H1 (cell line): ENCODE measurements around the gene ZPBP. TPM values are rescaled to one million over a fixed set of nuclear protein-coding genes. Genes with fewer than 3 reads are reported as not detected.

Source experiments
- SUZ12 ChIP-seq: fragments of 200-600 bp; sonication (generic); IDR thresholded peaks from 2 replicates; pipeline ENCODE4 v1.6.1; 2012; ENCODE audit warnings: mild to moderate bottlenecking, inconsistent platforms, low read length, moderate library complexity, mixed read lengths
- polyA plus RNA-seq, 7 experiments: library from polyadenylated mRNA; depleted of rRNA in 3 of 7; stranded (reverse) in 5 of 7; unstranded in 2 of 7; fragments of >200 nt in 5 of 7; fragments of 200-250 nt in 2 of 7; gene quantifications; 1 replicate in 5 of 7; 2 replicates in 1 of 7; 4 replicates in 1 of 7; pipeline versions ENCODE4 v1.2.1 to v1.2.3, GENCODE V29; 2011 to 2013; ENCODE audit warnings: missing spikeins in 2 of 7, mixed read lengths in 2 of 7
- total RNA-seq: library from RNA; stranded (reverse); fragmentation: NEBNext Ultra II Directional; extraction: Animal tissue kit (Norgen Biotek cat#: 25700); gene quantifications from 2 replicates; pipeline ENCODE4 v1.2.1, GENCODE V29; 2021

Gene ZPBP
- total and polyA plus RNA-seq, 2 of the 8 experiments (the other 6 are each of a cell fraction or from before 2014, with no cell fraction given), result not detected

GRCh38 chr7:50037086-50037485 lies 56.0 kb downstream of the ZPBP start (continued):
- TF ChIP-seq SUZ12, result no peak
